HepG2 (cell line): Measurements from ENCODE around the gene ENGASE. TPM values are rescaled to one million over a fixed set of nuclear protein-coding genes. Genes with fewer than 3 reads are reported as not detected.

Experiments
- ARID3A ChIP-seq: IDR thresholded peaks from 2 replicates; pipeline ENCODE4 v1.6.1; 2012; ENCODE audit warnings: low read depth, low read length, improper control_type of control experiment
- BHLHE40 ChIP-seq: IDR thresholded peaks from 2 replicates; pipeline ENCODE4 v1.6.1; 2011; ENCODE audit warnings: low read length, improper control_type of control experiment
- DNMT1 ChIP-seq: sonication (generic); formaldehyde crosslinking; IDR thresholded peaks from 2 replicates; pipeline ENCODE4 v1.5.1; 2020; ENCODE audit warnings: mild to moderate bottlenecking, missing genetic modification reagents
- EP300 ChIP-seq, 3 experiments: sonication (generic) in 1 of 3; formaldehyde crosslinking in 1 of 3; IDR thresholded peaks; 2 replicates each; pipeline versions ENCODE4 v1.5.1 to v1.6.1; 2011 to 2020; ENCODE audit warnings: low read depth in 2 of 3, low read length in 2 of 3, borderline replicate concordance in 1 of 3, improper control_type of control experiment in 1 of 3, mild to moderate bottlenecking in 1 of 3, missing genetic modification reagents in 1 of 3, moderate library complexity in 1 of 3
- FOXA3 ChIP-seq: IDR thresholded peaks from 2 replicates; pipeline ENCODE4 v1.6.1; 2016; ENCODE audit warnings: missing genetic modification reagents, missing compliant biosample characterization
- JUN ChIP-seq: sonication (generic); formaldehyde crosslinking; IDR thresholded peaks from 2 replicates; pipeline ENCODE4 v1.4.0; 2020; ENCODE audit warnings: mild to moderate bottlenecking, missing genetic modification reagents
- NRL ChIP-seq: sonication (generic); formaldehyde crosslinking; IDR thresholded peaks from 2 replicates; pipeline ENCODE4 v1.5.0; 2020; ENCODE audit warnings: missing genetic modification reagents, mild to moderate bottlenecking, moderate library complexity, borderline replicate concordance
- PAWR ChIP-seq: sonication (generic); formaldehyde crosslinking; IDR thresholded peaks from 2 replicates; pipeline ENCODE4 v1.4.0; 2020; ENCODE audit warnings: missing genetic modification reagents, mild to moderate bottlenecking, borderline replicate concordance
- SAP130 ChIP-seq: IDR thresholded peaks from 2 replicates; pipeline ENCODE4 v1.6.1; 2016; ENCODE audit warnings: low read depth
- THAP9 ChIP-seq: sonication (generic); formaldehyde crosslinking; IDR thresholded peaks from 2 replicates; pipeline ENCODE4; 2020; ENCODE audit warnings: missing genetic modification reagents, mild to moderate bottlenecking, borderline replicate concordance
- WIZ ChIP-seq: sonication (generic); formaldehyde crosslinking; IDR thresholded peaks from 2 replicates; pipeline ENCODE4 v1.5.1; 2020; ENCODE audit warnings: mild to moderate bottlenecking, missing genetic modification reagents
- ZNF142 ChIP-seq: sonication (generic); formaldehyde crosslinking; IDR thresholded peaks from 2 replicates; pipeline ENCODE4 v1.4.0; 2020; ENCODE audit warnings: missing genetic modification reagents
- ZNF263 ChIP-seq: sonication (generic); formaldehyde crosslinking; IDR thresholded peaks from 2 replicates; pipeline ENCODE4 v1.4.0; 2020; ENCODE audit warnings: missing genetic modification reagents
- ZNF367 ChIP-seq: sonication (generic); formaldehyde crosslinking; IDR thresholded peaks from 2 replicates; pipeline ENCODE4 v1.4.0; 2020; ENCODE audit warnings: missing genetic modification reagents, borderline replicate concordance
- ZNF570 ChIP-seq: sonication (generic); formaldehyde crosslinking; IDR thresholded peaks from 2 replicates; pipeline ENCODE4 v1.4.0; 2020; ENCODE audit warnings: mild to moderate bottlenecking, missing genetic modification reagents, borderline replicate concordance
- ZNF589 ChIP-seq: sonication (generic); formaldehyde crosslinking; conservative IDR thresholded peaks from 2 replicates; pipeline ENCODE4 v1.8.0; 2022; ENCODE audit warnings: mild to moderate bottlenecking, moderate library complexity, missing genetic modification reagents
- ZNF883 ChIP-seq: sonication (generic); formaldehyde crosslinking; IDR thresholded peaks from 2 replicates; pipeline ENCODE4 v1.5.1; 2020; ENCODE audit warnings: mild to moderate bottlenecking, missing genetic modification reagents; ENCODE audit errors: not compliant biosample characterization
- polyA plus RNA-seq, 8 experiments: library from polyadenylated mRNA; depleted of rRNA in 3 of 8; stranded (reverse) in 7 of 8; unstranded in 1 of 8; fragments of >200 nt; fragmentation: Illumina TruSeq in 4 of 8; extraction: Trizol in 4 of 8; gene quantifications; 2 replicates each; pipeline versions ENCODE4 v1.2.1 to v1.2.3, GENCODE V29; 2011 to 2016; ENCODE audit warnings: low read depth in 4 of 8, missing spikeins in 1 of 8, mixed read lengths in 1 of 8; ENCODE audit not compliant: insufficient read depth in 1 of 8
- total RNA-seq, 5 experiments: library from RNA; depleted of rRNA; stranded (reverse); fragments of >200 nt; fragmentation: Illumina TruSeq; extraction: Trizol; gene quantifications; 2 replicates each; pipeline ENCODE4 v1.2.3, GENCODE V29; 2016; ENCODE audit warnings: low read depth in 1 of 5

ENGASE gene
- total and polyA plus RNA-seq, 2 of the 13 experiments (the other 11 are each of a cell fraction or from before 2014, with no cell fraction given): 10.6 to 18.1 TPM

- no peak for TF ChIP-seq WIZ
- no peak for TF ChIP-seq FOXA3 (CRISPR knock-in tag)
- TF ChIP-seq SAP130: no peak
- no peak for TF ChIP-seq ZNF589 (CRISPR knock-in tag)
- TF ChIP-seq DNMT1: peak; percentile 81; the same call in 1 of the 2 replicates
- TF ChIP-seq JUN (CRISPR knock-in tag): no peak
- TF ChIP-seq BHLHE40: no peak
- peak; percentile 76; the same call in 1 of the 2 replicates for TF ChIP-seq NRL (CRISPR knock-in tag)
- no peak for TF ChIP-seq EP300 (IDR thresholded peaks at IDR 0.05; ENCODE audit: low read depth in 2 of 2, low read length in 2 of 2)
- TF ChIP-seq EP300 (CRISPR knock-in tag; IDR thresholded peaks at IDR 0.05; ENCODE audit: borderline replicate concordance): no peak
- no peak for TF ChIP-seq ZNF142 (CRISPR knock-in tag)
- peak; percentile 59 for TF ChIP-seq ZNF883 (CRISPR knock-in tag)
- TF ChIP-seq THAP9: 0 out of 2 replicates have a peak, but pooled peaks have one; percentile 16
- no peak for TF ChIP-seq ZNF367 (CRISPR knock-in tag)
- no peak for TF ChIP-seq ZNF263
- TF ChIP-seq ARID3A: no peak
- no peak for TF ChIP-seq PAWR
- no peak for TF ChIP-seq ZNF570
These were observed 13.0 kb downstream of the ENGASE start (continued) for GRCh38 chr17:79087428-79088143.
